IMR-90 (cell line): ENCODE measurements around the gene TRAPPC14. TPM values are rescaled to one million over a fixed set of nuclear protein-coding genes. Genes with fewer than 3 reads are reported as not detected.

Experiments
- ATAC-seq: fragments of 200-7000 bp; cut with Tn5 transposase; 2 replicates; pipeline ENCODE4 v1.9.1; 2020; ENCODE audit warnings: low read depth, mild to moderate bottlenecking, moderate library complexity
- BruUV-seq: library from RNA; stranded (reverse); fragments of 400-500 nt; replicated peaks from 2 replicates; lab custom pipeline; 2021; lab: Mats Ljungman, UMichigan
- CTCF ChIA-PET: fragments of 300-600 bp; formaldehyde crosslinking; extraction: SDS; loops from one replicate; lab custom pipeline; 2021; ENCODE audit warnings: antibody characterized with exemption; lab: Yijun Ruan, JAX
- POLR2A ChIA-PET: fragments of 300-600 bp; sonication (Branson Sonifier 250); formaldehyde crosslinking; loops from one replicate; lab custom pipeline; 2022; ENCODE audit warnings: antibody characterized with exemption; ENCODE audit not compliant: unreplicated experiment; lab: Charles Lee
- DNase-seq: peaks from one replicate; pipeline ENCODE4 v3.0.0; 2013
- H2AFZ ChIP-seq: replicated peaks from 2 replicates; pipeline ENCODE3; 2013; ENCODE audit warnings: low read length, mild to moderate bottlenecking; ENCODE audit not compliant: poor library complexity
- H2AK5ac ChIP-seq: 2 replicates; pipeline ENCODE4 v1.6.1; 2013; ENCODE audit warnings: low read depth, low read length, inconsistent platforms
- H2AK9ac ChIP-seq: replicated peaks from 2 replicates; pipeline ENCODE3; 2013; ENCODE audit warnings: mild to moderate bottlenecking, low read depth, low read length, moderate library complexity; ENCODE audit not compliant: poor library complexity
- H2BK120ac ChIP-seq: 2 replicates; pipeline ENCODE4 v1.6.1; 2013; ENCODE audit warnings: low read depth, low read length, inconsistent platforms
- H2BK15ac ChIP-seq: 3 replicates; pipeline ENCODE4 v1.6.1; 2013; ENCODE audit warnings: low read depth, low read length, inconsistent platforms
- H2BK20ac ChIP-seq: 2 replicates; pipeline ENCODE4 v1.6.1; 2013; ENCODE audit warnings: low read depth, mild to moderate bottlenecking, inconsistent platforms, low read length, moderate library complexity
- H2BK5ac ChIP-seq: 2 replicates; pipeline ENCODE4 v1.6.1; 2013; ENCODE audit warnings: mild to moderate bottlenecking, low read depth, low read length, inconsistent platforms; ENCODE audit not compliant: poor library complexity, severe bottlenecking
- H3K14ac ChIP-seq: replicated peaks from 2 replicates; pipeline ENCODE4 v1.6.1; 2013; ENCODE audit warnings: low read depth, low read length, inconsistent platforms
- H3K18ac ChIP-seq: 2 replicates; pipeline ENCODE4 v1.6.1; 2013; ENCODE audit warnings: low read depth, low read length, control low read depth
- H3K23ac ChIP-seq: 2 replicates; pipeline ENCODE4 v1.6.1; 2013; ENCODE audit warnings: low read depth, low read length, inconsistent platforms
- H3K27ac ChIP-seq: 2 replicates; pipeline ENCODE4 v1.5.1; 2013; ENCODE audit warnings: mild to moderate bottlenecking, control low read depth, low read length; ENCODE audit not compliant: insufficient read depth
- H3K27me3 ChIP-seq: 2 replicates; pipeline ENCODE4 v1.6.1; 2013; ENCODE audit warnings: low read length; ENCODE audit not compliant: control insufficient read depth, insufficient read depth
- H3K36me3 ChIP-seq: 2 replicates; pipeline ENCODE4 v1.6.1; 2013; ENCODE audit warnings: low read length, mixed read lengths; ENCODE audit not compliant: control insufficient read depth, insufficient read depth
- H3K4ac ChIP-seq: 2 replicates; pipeline ENCODE4 v1.6.1; 2013; ENCODE audit warnings: low read depth, low read length, inconsistent platforms
- H3K4me1 ChIP-seq: 2 replicates; pipeline ENCODE4 v1.6.1; 2013; ENCODE audit warnings: low read length, mixed read lengths; ENCODE audit not compliant: control insufficient read depth, insufficient read depth
- H3K4me2 ChIP-seq: 2 replicates; pipeline ENCODE4 v1.6.1; 2013; ENCODE audit warnings: low read depth, mild to moderate bottlenecking, control low read depth, low read length, moderate library complexity
- H3K4me3 ChIP-seq: 2 replicates; pipeline ENCODE4 v1.5.1; 2013; ENCODE audit warnings: low read depth, mild to moderate bottlenecking, control low read depth, low read length, moderate library complexity; ENCODE audit not compliant: insufficient read depth
- H3K56ac ChIP-seq: 2 replicates; pipeline ENCODE4 v1.6.1; 2013; ENCODE audit warnings: low read length, inconsistent platforms; ENCODE audit not compliant: insufficient read depth; ENCODE audit errors: extremely low read depth
- H3K79me1 ChIP-seq, 2 experiments: 2 replicates each; pipeline ENCODE4 v1.6.1; 2013; ENCODE audit warnings: low read length in 2 of 2, inconsistent platforms in 1 of 2, low read depth in 1 of 2
- H3K9ac ChIP-seq: 2 replicates; pipeline ENCODE4 v1.6.1; 2013; ENCODE audit warnings: low read depth, low read length, control low read depth
- H3K9me1 ChIP-seq: 2 replicates; pipeline ENCODE4 v1.6.1; 2013; ENCODE audit warnings: low read length, inconsistent platforms; ENCODE audit not compliant: insufficient read depth
- H3K9me3 ChIP-seq: 2 replicates; pipeline ENCODE4 v1.6.1; 2013; ENCODE audit warnings: low read length; ENCODE audit not compliant: control insufficient read depth, insufficient read depth
- H4K20me1 ChIP-seq: 2 replicates; pipeline ENCODE4 v1.6.1; 2013; ENCODE audit warnings: low read length, inconsistent platforms; ENCODE audit not compliant: insufficient read depth
- H4K5ac ChIP-seq: 2 replicates; pipeline ENCODE4 v1.6.1; 2013; ENCODE audit warnings: mild to moderate bottlenecking, low read depth, low read length, control low read depth
- H4K8ac ChIP-seq, 2 experiments: 2 replicates each; pipeline ENCODE4 v1.6.1; 2013; ENCODE audit warnings: low read depth in 2 of 2, low read length in 2 of 2, control low read depth in 1 of 2, inconsistent platforms in 1 of 2
- H4K91ac ChIP-seq: 2 replicates; pipeline ENCODE4 v1.6.1; 2013; ENCODE audit warnings: low read depth, low read length, inconsistent platforms; ENCODE audit not compliant: insufficient read depth
- CHD1 ChIP-seq: IDR thresholded peaks from 2 replicates; pipeline ENCODE4 v1.6.1; 2012; ENCODE audit warnings: low read depth, low read length, improper control_type of control experiment
- MAFK ChIP-seq: IDR thresholded peaks from 2 replicates; pipeline ENCODE4 v1.6.1; 2012; ENCODE audit warnings: low read depth, low read length, improper control_type of control experiment
- POLR2A ChIP-seq: IDR thresholded peaks from 2 replicates; pipeline ENCODE4 v1.6.1; 2012; ENCODE audit warnings: mild to moderate bottlenecking, low read depth, low read length
- RFX5 ChIP-seq: IDR thresholded peaks from 2 replicates; pipeline ENCODE4 v1.8.0; 2012; ENCODE audit warnings: low read depth, mild to moderate bottlenecking, low read length, moderate library complexity
- SMC3 ChIP-seq: fragments of 150-350 bp; IDR thresholded peaks from 2 replicates; pipeline ENCODE4 v1.6.1; 2016; ENCODE audit warnings: low read depth, mild to moderate bottlenecking, antibody characterized with exemption, low read length, moderate library complexity
- WGBS, 2 experiments: methylation state at CpG; one replicate each; pipeline versions ENCODE4 v1.1.5 to v1.1.7; 2013; ENCODE audit warnings: missing lambda C conversion rate in 2 of 2; ENCODE audit not compliant: insufficient read length in 1 of 2; ENCODE audit errors: extremely low coverage in 2 of 2; 5-methylcytosine and 5-hydroxymethylcytosine counted together
- dilution Hi-C: fragments of 300-500 bp; cut with HindIII; formaldehyde crosslinking; loops from one replicate; pipeline ENCODE4 v1.14.3; 2018; ENCODE audit warnings: low sequenced_read_pairs; ENCODE audit not compliant: unreplicated experiment
- in situ Hi-C: fragments of 300-500 bp; cut with MboI; formaldehyde crosslinking; loops from 3 replicates; pipeline ENCODE4 v1.14.3; 2019; ENCODE audit warnings: low sequenced_read_pairs, inconsistent platforms, mixed read lengths
- intact Hi-C: fragments of 100-400 bp; cut with micrococcal nuclease; formaldehyde crosslinking; loops from 2 replicates; pipeline ENCODE4 v1.10.0; 2022
- polyA plus RNA-seq, 3 experiments: library from polyadenylated mRNA; depleted of rRNA; stranded (reverse); fragments of >200 nt; gene quantifications; 2 replicates each; pipeline ENCODE4 v1.2.3, GENCODE V29; 2012; ENCODE audit warnings: low replicate concordance in 1 of 3
- total RNA-seq: library from RNA; depleted of rRNA; stranded (reverse); fragments of >200 nt; gene quantifications from 2 replicates; pipeline ENCODE4 v1.2.3, GENCODE V29; 2012
- TF ChIP-seq, protein P1 (sequence below): fragments of 150-350 bp; IDR thresholded peaks from 2 replicates; pipeline ENCODE4 v1.6.1; 2017; ENCODE audit warnings: mild to moderate bottlenecking, antibody characterized with exemption, low read length, low read depth
- TF ChIP-seq, protein P2 (sequence below): conservative IDR thresholded peaks from 2 replicates; pipeline ENCODE4 v1.5.1; 2012; ENCODE audit warnings: mild to moderate bottlenecking, low read depth, low read length, improper control_type of control experiment

Gene TRAPPC14
- total and polyA plus RNA-seq, 2 of the 4 experiments (the other 2 are of a cell fraction) = 4.5 to 15.9 TPM

DNA sequence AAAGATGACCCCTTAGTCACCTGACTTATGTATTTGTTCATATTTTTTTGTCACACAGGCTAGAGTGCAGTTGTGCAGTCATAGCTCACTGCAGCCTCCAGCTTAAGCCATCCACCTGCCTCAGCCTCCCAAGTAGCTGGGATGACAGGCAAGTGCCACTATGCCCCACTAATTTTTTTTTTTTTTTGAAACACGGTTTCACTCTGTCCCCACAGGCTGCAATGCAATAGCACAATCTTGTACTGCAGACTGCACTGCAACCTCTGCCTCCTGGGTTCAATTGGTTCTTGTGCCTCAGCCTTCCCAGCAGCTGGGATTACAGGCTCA, 29.9 kb downstream of the TRAPPC14 start:
- Histone ChIP-seq H2BK5ac (no peak overlapping the region), H4K8ac (peak overlapping the region in 1 of 2 experiments; percentile 94; a peak in 1 of 4 replicates), H3K27me3 (no peaks in the 10 kb centered on the region), H3K4me2 (no peak overlapping the region), H4K5ac (no peak overlapping the region), H3K9me3 (no peaks in the 10 kb centered on the region), H3K4ac (no peak overlapping the region), H3K23ac (peak overlapping the region; percentile 94; the same call in 1 of the 2 replicates), H3K4me3 (no peak overlapping the region), H4K91ac (no peak overlapping the region), H3K56ac (no peak overlapping the region), H3K18ac (no peak overlapping the region), H2BK15ac (no peak overlapping the region), H2BK20ac (no peak overlapping the region), H2AFZ (no peak overlapping the region), H3K79me1 (peaks cover 12 to 43% of the 10 kb centered on the region in 2 experiments; a peak in 3 of 4 replicates), H2AK5ac (no peak overlapping the region), H3K9ac (no peak overlapping the region), H3K9me1 (peaks cover 4% of the 10 kb centered on the region; the same call in 1 of the 2 replicates), H3K36me3 (peaks cover 4% of the 10 kb centered on the region; the same call in 1 of the 2 replicates), H3K14ac (no peak overlapping the region), H4K20me1 (no peaks in the 10 kb centered on the region), H3K4me1 (peaks cover 2% of the 10 kb centered on the region; the same call in 1 of the 2 replicates), H2AK9ac (no peak overlapping the region), H3K27ac (no peak overlapping the region), H2BK120ac (no peak overlapping the region)
- WGBS, 2 experiments = no CpG with 5 or more reads among the region's 1 CpG
- intact Hi-C loops (no loop called here), dilution Hi-C loops (no loop called here), in situ Hi-C loops (no loop called here)
- DNase-seq = no peak
- no peak for ATAC-seq
- no TSS peak for BruUV-seq
- ChIA-PET CTCF (interaction anchor here (0.6 kb wide), 1 partner anchor 139 kb away, joined by 3 read pairs; no protein-coding TSS in a partner anchor), POLR2A (no interaction called here)
- no peak for TF ChIP-seq RFX5
- TF ChIP-seq SMC3 = no peak
- TF ChIP-seq, protein P1, sequence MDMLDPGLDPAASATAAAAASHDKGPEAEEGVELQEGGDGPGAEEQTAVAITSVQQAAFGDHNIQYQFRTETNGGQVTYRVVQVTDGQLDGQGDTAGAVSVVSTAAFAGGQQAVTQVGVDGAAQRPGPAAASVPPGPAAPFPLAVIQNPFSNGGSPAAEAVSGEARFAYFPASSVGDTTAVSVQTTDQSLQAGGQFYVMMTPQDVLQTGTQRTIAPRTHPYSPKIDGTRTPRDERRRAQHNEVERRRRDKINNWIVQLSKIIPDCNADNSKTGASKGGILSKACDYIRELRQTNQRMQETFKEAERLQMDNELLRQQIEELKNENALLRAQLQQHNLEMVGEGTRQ = no peak
- no peak for TF ChIP-seq POLR2A
- TF ChIP-seq, protein P2, sequence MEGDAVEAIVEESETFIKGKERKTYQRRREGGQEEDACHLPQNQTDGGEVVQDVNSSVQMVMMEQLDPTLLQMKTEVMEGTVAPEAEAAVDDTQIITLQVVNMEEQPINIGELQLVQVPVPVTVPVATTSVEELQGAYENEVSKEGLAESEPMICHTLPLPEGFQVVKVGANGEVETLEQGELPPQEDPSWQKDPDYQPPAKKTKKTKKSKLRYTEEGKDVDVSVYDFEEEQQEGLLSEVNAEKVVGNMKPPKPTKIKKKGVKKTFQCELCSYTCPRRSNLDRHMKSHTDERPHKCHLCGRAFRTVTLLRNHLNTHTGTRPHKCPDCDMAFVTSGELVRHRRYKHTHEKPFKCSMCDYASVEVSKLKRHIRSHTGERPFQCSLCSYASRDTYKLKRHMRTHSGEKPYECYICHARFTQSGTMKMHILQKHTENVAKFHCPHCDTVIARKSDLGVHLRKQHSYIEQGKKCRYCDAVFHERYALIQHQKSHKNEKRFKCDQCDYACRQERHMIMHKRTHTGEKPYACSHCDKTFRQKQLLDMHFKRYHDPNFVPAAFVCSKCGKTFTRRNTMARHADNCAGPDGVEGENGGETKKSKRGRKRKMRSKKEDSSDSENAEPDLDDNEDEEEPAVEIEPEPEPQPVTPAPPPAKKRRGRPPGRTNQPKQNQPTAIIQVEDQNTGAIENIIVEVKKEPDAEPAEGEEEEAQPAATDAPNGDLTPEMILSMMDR = no peak
- no peak for TF ChIP-seq MAFK
- no peak for TF ChIP-seq CHD1
